ENCODE measurements around the gene WDR7.

- TF ChIP-seq CTCF (IDR thresholded peaks at IDR 0.05) (no peak), ZFX (IDR thresholded peaks at IDR 0.05; ENCODE audit: borderline replicate concordance) (no peak)
These were observed 259.1 kb downstream of the WDR7 start for GRCh38 chr18:56910237-56910636.
